T-cell (primary cell): ENCODE data around the gene C1QL2. TPM values are rescaled to one million over a fixed set of nuclear protein-coding genes. Genes with fewer than 3 reads are reported as not detected.

Experiments
- ATAC-seq, 4 experiments: fragments of 200-7000 bp in 3 of 4; fragments of 150-1000 bp in 1 of 4; cut with Tn5 transposase; replicated peaks in 1 of 4; 1 replicate in 3 of 4; 2 replicates in 1 of 4; pipeline ENCODE4 v1.10.0; 2021; ENCODE audit warnings: moderate library complexity in 3 of 4, mild to moderate bottlenecking in 2 of 4, moderate number of reproducible peaks in 1 of 4
- CTCF ChIA-PET, 2 donors: fragments of 300-600 bp; sonication (Branson Sonifier 250); formaldehyde crosslinking; loops; one replicate each; lab custom pipeline; 2022; ENCODE audit warnings: antibody characterized with exemption in 2 of 2; lab: Charles Lee
- POLR2A ChIA-PET, 2 donors: fragments of 300-600 bp; sonication (Branson Sonifier 250); formaldehyde crosslinking; loops; one replicate each; lab custom pipeline; 2022; ENCODE audit warnings: antibody characterized with exemption in 2 of 2; lab: Charles Lee
- DNase-seq, 35 experiments: peaks; one replicate each; pipeline versions ENCODE4 v3.0.0 to v3.0.0-alpha.2; 2013 to 2023
- H3K27ac ChIP-seq: one replicate; pipeline ENCODE4 v1.5.1; 2013; ENCODE audit warnings: low read length
- H3K27me3 ChIP-seq, 2 experiments: replicated peaks in 1 of 2; 1 replicate in 1 of 2; 2 replicates in 1 of 2; pipeline versions ENCODE4 v1.6.1 to v1.7.0; 2013; ENCODE audit warnings: low read length in 1 of 2, mixed read lengths in 1 of 2; ENCODE audit not compliant: control insufficient read depth in 2 of 2, insufficient read depth in 2 of 2; ENCODE audit errors: extremely low read depth in 1 of 2
- H3K36me3 ChIP-seq, 2 donors: 1 replicate in 1 of 2; 2 replicates in 1 of 2; pipeline versions ENCODE4 v1.6.1 to v1.7.0; 2013; ENCODE audit warnings: low read length in 1 of 2; ENCODE audit not compliant: control insufficient read depth in 2 of 2, insufficient read depth in 1 of 2; ENCODE audit errors: extremely low read depth in 1 of 2
- H3K4me1 ChIP-seq, 2 experiments: 1 replicate in 1 of 2; 2 replicates in 1 of 2; pipeline versions ENCODE4 v1.6.1 to v1.7.0; 2013; ENCODE audit warnings: low read length in 2 of 2, mixed read lengths in 1 of 2; ENCODE audit not compliant: insufficient read depth in 2 of 2, control insufficient read depth in 1 of 2; ENCODE audit errors: extremely low read depth in 1 of 2
- H3K4me3 ChIP-seq, 2 donors: 1 replicate in 1 of 2; 2 replicates in 1 of 2; pipeline versions ENCODE4 v1.5.1 to v1.7.0; 2013; ENCODE audit warnings: mild to moderate bottlenecking in 2 of 2, low read length in 1 of 2, moderate library complexity in 1 of 2; ENCODE audit not compliant: control insufficient read depth in 1 of 2; ENCODE audit errors: extremely low read depth in 1 of 2
- H3K9me3 ChIP-seq: 2 replicates; pipeline ENCODE4 v1.7.0; 2013
- H3K27ac Mint-ChIP-seq, 2 donors: one replicate each; pipeline ENCODE4 v1.8.0; 2020 to 2021; ENCODE audit warnings: mild to moderate bottlenecking in 2 of 2, mixed read lengths in 2 of 2
- H3K27me3 Mint-ChIP-seq, 2 donors: one replicate each; pipeline ENCODE4 v1.8.0; 2021 to 2022; ENCODE audit warnings: mixed read lengths in 2 of 2
- H3K36me3 Mint-ChIP-seq: one replicate; pipeline ENCODE4 v1.8.0; 2021; ENCODE audit warnings: mixed read lengths
- H3K4me1 Mint-ChIP-seq, 3 donors: one replicate each; pipeline ENCODE4 v1.8.0; 2020 to 2022; ENCODE audit warnings: mixed read lengths in 3 of 3, mild to moderate bottlenecking in 1 of 3
- H3K4me3 Mint-ChIP-seq, 3 donors: one replicate each; pipeline ENCODE4 v1.8.0; 2020 to 2022; ENCODE audit warnings: mild to moderate bottlenecking in 3 of 3, mixed read lengths in 3 of 3, moderate library complexity in 3 of 3
- H3K9me3 Mint-ChIP-seq, 3 donors: one replicate each; pipeline ENCODE4 v1.8.0; 2020 to 2022; ENCODE audit warnings: mixed read lengths in 3 of 3
- WGBS: methylation state at CpG from one replicate; pipeline ENCODE4 v1.1.5; 2013; ENCODE audit warnings: missing lambda C conversion rate; ENCODE audit not compliant: insufficient coverage; 5-methylcytosine and 5-hydroxymethylcytosine counted together
- total RNA-seq, 35 experiments: library from RNA in 6 of 35; stranded (reverse) in 6 of 35; fragments of 120-200 nt in 1 of 35; gene quantifications; one replicate each; pipeline versions ENCODE4 v1.2.1 to v1.2.4 and lab custom pipeline; 2013 to 2026

The C1QL2 gene
- total RNA-seq, 5 donors from 2014 or later (not counting 1 experiment from before 2014, with no cell fraction given) = not detected

DNA sequence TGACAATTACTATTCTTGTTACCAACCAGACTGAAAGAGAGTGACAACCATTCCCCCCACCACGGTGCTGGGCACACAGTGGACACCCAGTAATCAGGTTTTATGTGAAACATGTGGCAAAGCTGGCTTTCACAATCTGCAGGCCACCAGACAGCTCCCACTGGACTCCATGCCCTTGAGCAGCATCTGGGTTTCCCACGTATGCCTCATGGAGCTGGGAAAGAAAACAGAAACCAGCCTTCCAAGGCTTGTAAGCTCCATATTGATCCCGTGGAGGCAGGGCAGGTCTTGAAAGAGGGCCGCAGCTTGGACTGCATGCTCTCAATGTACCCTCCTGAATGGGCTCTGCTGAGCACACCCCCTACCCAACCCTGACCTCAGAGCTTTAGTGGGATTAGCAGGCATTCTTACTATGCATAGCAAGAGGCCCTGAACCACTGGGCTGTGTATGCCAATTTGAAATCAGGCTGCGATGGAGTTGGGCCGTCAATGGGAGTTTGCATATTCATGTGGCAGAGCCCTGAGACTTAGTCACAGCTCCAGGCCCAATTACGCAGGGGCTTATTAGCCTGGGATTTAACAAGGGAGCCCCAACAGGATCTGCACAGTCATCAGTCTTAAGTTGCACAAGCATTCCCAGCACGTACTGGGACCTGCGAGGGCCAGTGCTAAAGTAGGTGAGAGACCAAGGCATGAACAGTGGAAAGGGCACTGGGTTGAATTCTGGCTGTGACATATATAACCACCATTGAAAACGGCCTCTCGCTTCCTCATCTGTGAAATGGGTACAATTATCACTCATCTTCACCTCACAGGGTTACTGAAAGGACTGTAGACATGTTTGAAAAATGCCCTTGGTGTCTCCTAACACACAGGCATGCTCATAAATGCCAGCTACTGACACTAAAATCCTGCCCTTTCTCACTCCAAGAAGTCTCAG, 10.5 kb downstream of the C1QL2 start:
- no peaks in the 10 kb centered on the region for H3K36me3 ChIP-seq
- POLR2A ChIA-PET = no interaction called here
- peaks cover 0 to 31% of the 10 kb centered on the region in 2 experiments for H3K27me3 ChIP-seq
- WGBS = 44% methylated on average over 7 of the region's 11 CpGs
- H3K27ac ChIP-seq = no peak overlapping the region
- no peaks in the 10 kb centered on the region for H3K36me3 Mint-ChIP-seq
- ATAC-seq (no peak), DNase-seq (no peak)
- H3K4me1 Mint-ChIP-seq = no peaks in the 10 kb centered on the region
- peaks cover 37 to 39% of the 10 kb centered on the region in 2 donors for H3K27me3 Mint-ChIP-seq
- no peak overlapping the region for H3K4me3 ChIP-seq
- no peaks in the 10 kb centered on the region for H3K9me3 Mint-ChIP-seq
- H3K4me1 ChIP-seq = no peaks in the 10 kb centered on the region
- CTCF ChIA-PET = no interaction called here
- H3K9me3 ChIP-seq = no peaks in the 10 kb centered on the region
- H3K27ac Mint-ChIP-seq = no peak overlapping the region
- H3K4me3 Mint-ChIP-seq = no peak overlapping the region

- 77% methylated on average over 4 of the region's 5 CpGs for WGBS
- Histone ChIP-seq H3K4me3 (no peak overlapping the region), H3K36me3 (no peaks in the 10 kb centered on the region), H3K9me3 (no peaks in the 10 kb centered on the region), H3K4me1 (no peaks in the 10 kb centered on the region), H3K27ac (no peak overlapping the region), H3K27me3 (peaks cover 0 to 22% of the 10 kb centered on the region in 2 experiments)
- ChIA-PET CTCF (no interaction called here), POLR2A (no interaction called here)
- no peaks in the 10 kb centered on the region for H3K36me3 Mint-ChIP-seq
- no peaks in the 10 kb centered on the region for H3K4me1 Mint-ChIP-seq
- H3K4me3 Mint-ChIP-seq = no peak overlapping the region
- ATAC-seq (no peak), DNase-seq (no peak)
- H3K9me3 Mint-ChIP-seq = no peaks in the 10 kb centered on the region
- no peak overlapping the region for H3K27ac Mint-ChIP-seq
- peaks cover 13 to 18% of the 10 kb centered on the region in 2 donors for H3K27me3 Mint-ChIP-seq
Observed at GRCh38 chr2:119144806-119145205, 13.7 kb downstream of the C1QL2 start.

GRCh38 chr2:119142824-119143223, 15.7 kb downstream of the C1QL2 start:
- no peaks in the 10 kb centered on the region for H3K4me1 Mint-ChIP-seq
- CTCF ChIA-PET = no interaction called here
- WGBS = 72% methylated on average over 5 of the region's 11 CpGs
- DNase-seq (no peak), ATAC-seq (no peak)
- H3K27me3 ChIP-seq = peaks cover 2 to 20% of the 10 kb centered on the region in 2 experiments
- H3K4me3 ChIP-seq = no peak overlapping the region
- H3K4me3 Mint-ChIP-seq = no peak overlapping the region
- no peaks in the 10 kb centered on the region for H3K36me3 ChIP-seq
- no peak overlapping the region for H3K27ac ChIP-seq
- H3K27me3 Mint-ChIP-seq = peaks cover 13 to 16% of the 10 kb centered on the region in 2 donors
- POLR2A ChIA-PET = no interaction called here
- H3K9me3 Mint-ChIP-seq = no peaks in the 10 kb centered on the region
- H3K27ac Mint-ChIP-seq = no peak overlapping the region
- no peaks in the 10 kb centered on the region for H3K4me1 ChIP-seq
- H3K9me3 ChIP-seq = no peaks in the 10 kb centered on the region
- H3K36me3 Mint-ChIP-seq = no peaks in the 10 kb centered on the region

DNA sequence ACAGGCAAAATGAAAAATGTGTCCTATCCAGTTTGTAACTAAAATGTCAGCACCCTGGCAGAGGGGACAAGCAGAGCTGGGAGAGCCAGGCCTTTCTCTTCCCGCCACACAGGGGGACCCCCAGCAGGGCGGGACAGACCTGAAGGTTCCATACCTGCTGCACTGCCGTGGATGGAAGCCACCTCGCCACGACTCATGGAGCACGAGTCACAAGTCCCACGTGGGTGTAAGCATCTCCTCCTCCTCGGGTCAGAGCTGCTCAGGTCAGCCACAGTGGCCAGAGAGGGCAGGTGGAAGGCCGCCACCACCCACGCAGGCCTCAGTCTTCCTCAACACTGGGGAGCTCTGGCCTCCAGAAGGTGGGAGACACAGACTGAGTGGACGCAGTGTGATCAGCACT, 21.0 kb downstream of the C1QL2 start:
- ChIA-PET CTCF (no interaction called here), POLR2A (no interaction called here)
- no peak overlapping the region for H3K4me3 ChIP-seq
- H3K4me3 Mint-ChIP-seq = no peak overlapping the region
- H3K27me3 ChIP-seq = peaks cover 4 to 31% of the 10 kb centered on the region in 2 experiments
- no peak overlapping the region for H3K27ac Mint-ChIP-seq
- no peaks in the 10 kb centered on the region for H3K9me3 ChIP-seq
- H3K36me3 ChIP-seq = no peaks in the 10 kb centered on the region
- no peaks in the 10 kb centered on the region for H3K4me1 ChIP-seq
- H3K27ac ChIP-seq = no peak overlapping the region
- no peaks in the 10 kb centered on the region for H3K4me1 Mint-ChIP-seq
- no peaks in the 10 kb centered on the region for H3K9me3 Mint-ChIP-seq
- WGBS = 66% methylated on average over 9 of the region's 11 CpGs
- DNase-seq (no peak), ATAC-seq (no peak)
- H3K36me3 Mint-ChIP-seq = no peaks in the 10 kb centered on the region
- H3K27me3 Mint-ChIP-seq = peaks cover 4 to 13% of the 10 kb centered on the region in 2 donors

GRCh38 chr2:119136872-119137271, 21.7 kb downstream of the C1QL2 start:
- WGBS = 72% methylated on average over 7 of the region's 8 CpGs

DNA sequence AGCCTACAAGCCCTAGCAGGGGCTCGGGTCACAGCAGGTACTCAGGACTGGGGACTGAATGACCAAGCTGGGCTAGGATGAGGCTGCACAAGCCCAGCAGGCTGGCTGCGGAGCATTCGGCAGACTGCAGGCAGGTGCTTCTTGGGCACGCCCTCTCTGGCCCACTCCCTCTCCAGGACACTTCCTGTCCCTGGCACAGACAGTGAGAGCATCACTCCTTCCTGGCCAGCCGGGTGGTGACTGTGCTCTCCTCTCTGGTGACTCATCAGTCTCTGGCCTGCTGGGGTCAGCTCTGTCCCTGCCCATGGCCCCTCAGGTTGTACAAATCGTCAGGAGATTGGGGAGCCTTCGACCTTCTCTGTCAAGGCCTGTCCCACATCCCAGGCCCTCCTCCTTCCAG, 22.5 kb downstream of the C1QL2 start:
- Mint-ChIP-seq H3K4me3 (no peak overlapping the region), H3K27ac (no peak overlapping the region), H3K9me3 (no peaks in the 10 kb centered on the region), H3K36me3 (no peaks in the 10 kb centered on the region), H3K27me3 (peaks cover 6 to 13% of the 10 kb centered on the region in 2 donors), H3K4me1 (no peaks in the 10 kb centered on the region)
- ATAC-seq (no peak), DNase-seq (no peak)
- ChIA-PET POLR2A (interaction anchor here in 1 of 2 donors (0.6 to 0.8 kb wide), 2 partner anchors 62 to 120 kb away, joined by 3 read pairs; no protein-coding TSS in a partner anchor), CTCF (no interaction called here)
- no peak overlapping the region for H3K4me3 ChIP-seq
- no peaks in the 10 kb centered on the region for H3K9me3 ChIP-seq
- H3K36me3 ChIP-seq = no peaks in the 10 kb centered on the region
- no peaks in the 10 kb centered on the region for H3K4me1 ChIP-seq
- WGBS = 57% methylated on average over 5 of the region's 7 CpGs
- H3K27ac ChIP-seq = no peak overlapping the region
- H3K27me3 ChIP-seq = peaks cover 4 to 28% of the 10 kb centered on the region in 2 experiments

More at GRCh38 chr2:119136872-119137271, 21.7 kb downstream of the C1QL2 start:
- H3K4me3 ChIP-seq = no peak overlapping the region
- peaks cover 4 to 13% of the 10 kb centered on the region in 2 donors for H3K27me3 Mint-ChIP-seq
- H3K27ac Mint-ChIP-seq = no peak overlapping the region
- POLR2A ChIA-PET = interaction anchor here in 1 of 2 donors (0.6 kb wide), 1 partner anchor 121 kb away, joined by 3 read pairs; no protein-coding TSS in a partner anchor
- no peaks in the 10 kb centered on the region for H3K4me1 Mint-ChIP-seq
- no peaks in the 10 kb centered on the region for H3K36me3 Mint-ChIP-seq
- no peaks in the 10 kb centered on the region for H3K36me3 ChIP-seq
- DNase-seq (no peak), ATAC-seq (no peak)
- H3K4me1 ChIP-seq = no peaks in the 10 kb centered on the region
- no peak overlapping the region for H3K4me3 Mint-ChIP-seq
- CTCF ChIA-PET = no interaction called here
- H3K27ac ChIP-seq = no peak overlapping the region
- no peaks in the 10 kb centered on the region for H3K9me3 Mint-ChIP-seq
- H3K9me3 ChIP-seq = no peaks in the 10 kb centered on the region
- peaks cover 4 to 31% of the 10 kb centered on the region in 2 experiments for H3K27me3 ChIP-seq
